ENCODE measurements around the gene NEDD1.
A peak's percentile ranks its signal among the peaks of the same experiment; 100 is the strongest.

The NEDD1 gene

GRCh38 chr12:96906498-96906848, 584 bp upstream of the NEDD1 start:
- no peak for DNase-seq

- peak; percentile 30 for DNase-seq
Observed at GRCh38 chr12:96907671-96908422, 790 bp downstream of the NEDD1 start.

GRCh38 chr12:96908423-96908675, 1.3 kb downstream of the NEDD1 start:
- DNase-seq: no peak

GRCh38 chr12:96912261-96912660, 5.2 kb downstream of the NEDD1 start:
- no peak for DNase-seq

- no peak for DNase-seq
Observed at GRCh38 chr12:96912943-96913342, 5.9 kb downstream of the NEDD1 start.

- DNase-seq: no peak
Observed at GRCh38 chr12:96919510-96920210, 12.6 kb downstream of the NEDD1 start.

- no peak for DNase-seq
Observed at GRCh38 chr12:96948782-96949181, 41.7 kb downstream of the NEDD1 start.

- DNase-seq: no peak
Observed at GRCh38 chr12:96979532-96979931, 72.5 kb downstream of the NEDD1 start.

GRCh38 chr12:96980991-96981414, 73.9 kb downstream of the NEDD1 start:
- no peak for DNase-seq

GRCh38 chr12:96981911-96982310, 74.9 kb downstream of the NEDD1 start:
- DNase-seq: no peak

GRCh38 chr12:96982671-96983070, 75.6 kb downstream of the NEDD1 start:
- DNase-seq: no peak

- DNase-seq: no peak
Observed at GRCh38 chr12:96985515-96986362, 78.7 kb downstream of the NEDD1 start.

GRCh38 chr12:96986883-96987523, 79.9 kb downstream of the NEDD1 start:
- no peak for DNase-seq

- no peak for DNase-seq
Observed at GRCh38 chr12:96988919-96989318, 81.9 kb downstream of the NEDD1 start.

GRCh38 chr12:96989916-96990315, 82.9 kb downstream of the NEDD1 start:
- DNase-seq: no peak

- no peak for DNase-seq
Observed at GRCh38 chr12:96994900-96995299, 87.8 kb downstream of the NEDD1 start.

- no peak for DNase-seq
Observed at GRCh38 chr12:96995861-96996260, 88.8 kb downstream of the NEDD1 start.

GRCh38 chr12:96997797-96998484, 90.9 kb downstream of the NEDD1 start:
- no peak for DNase-seq

GRCh38 chr12:97003276-97003675, 96.2 kb downstream of the NEDD1 start:
- no peak for DNase-seq
